CD4-positive, alpha-beta T cell treated with Interleukin-17A for 4 hours (primary cell): ENCODE measurements around the gene C19orf85.

Source experiments
- DNase-seq: peaks from one replicate; pipeline ENCODE4 v3.0.0-alpha.2; 2020; ENCODE audit warnings: mixed read lengths

The C19orf85 gene

DNA sequence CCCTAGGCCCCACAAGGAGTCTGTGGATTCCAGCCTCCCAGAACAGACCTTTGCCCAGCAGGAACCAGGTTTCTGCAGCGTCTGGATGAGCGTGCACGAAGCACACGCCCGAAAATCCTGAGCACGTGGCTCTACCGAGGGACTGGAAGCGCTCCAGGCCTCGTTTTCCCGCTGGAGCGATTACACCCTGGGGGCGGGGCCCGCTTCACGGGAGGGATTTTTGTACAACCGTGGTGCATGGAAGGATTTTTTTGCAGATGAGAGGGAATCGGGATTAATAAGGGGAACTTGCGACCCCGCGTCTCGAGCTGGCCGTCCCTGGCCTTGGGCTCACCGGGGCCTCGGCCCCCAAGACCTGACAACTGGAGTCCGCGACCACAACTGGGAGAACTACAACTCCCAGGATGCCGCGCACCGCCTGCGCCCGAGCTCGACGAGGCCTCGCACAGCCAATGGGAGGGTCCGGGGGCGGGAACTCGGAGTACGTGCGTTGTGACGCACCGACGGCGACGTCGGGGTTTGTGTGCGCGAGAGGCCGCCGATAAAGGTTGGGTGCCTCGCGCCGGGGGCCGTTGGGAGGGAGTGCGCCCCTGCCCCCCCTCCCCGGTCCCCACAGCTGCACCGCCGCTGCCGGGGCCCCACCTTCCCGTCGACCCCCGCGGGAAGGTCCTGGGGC, 11.7 kb upstream of the C19orf85 start, which contains the start of gene ZNF628:
ZNF628 (plus strand) TSS at position 518 of the 676 bp plus-strand sequence. CDS start 3,294 bp downstream, outside the sequence.
- DNase-seq: peak; percentile 99

DNA sequence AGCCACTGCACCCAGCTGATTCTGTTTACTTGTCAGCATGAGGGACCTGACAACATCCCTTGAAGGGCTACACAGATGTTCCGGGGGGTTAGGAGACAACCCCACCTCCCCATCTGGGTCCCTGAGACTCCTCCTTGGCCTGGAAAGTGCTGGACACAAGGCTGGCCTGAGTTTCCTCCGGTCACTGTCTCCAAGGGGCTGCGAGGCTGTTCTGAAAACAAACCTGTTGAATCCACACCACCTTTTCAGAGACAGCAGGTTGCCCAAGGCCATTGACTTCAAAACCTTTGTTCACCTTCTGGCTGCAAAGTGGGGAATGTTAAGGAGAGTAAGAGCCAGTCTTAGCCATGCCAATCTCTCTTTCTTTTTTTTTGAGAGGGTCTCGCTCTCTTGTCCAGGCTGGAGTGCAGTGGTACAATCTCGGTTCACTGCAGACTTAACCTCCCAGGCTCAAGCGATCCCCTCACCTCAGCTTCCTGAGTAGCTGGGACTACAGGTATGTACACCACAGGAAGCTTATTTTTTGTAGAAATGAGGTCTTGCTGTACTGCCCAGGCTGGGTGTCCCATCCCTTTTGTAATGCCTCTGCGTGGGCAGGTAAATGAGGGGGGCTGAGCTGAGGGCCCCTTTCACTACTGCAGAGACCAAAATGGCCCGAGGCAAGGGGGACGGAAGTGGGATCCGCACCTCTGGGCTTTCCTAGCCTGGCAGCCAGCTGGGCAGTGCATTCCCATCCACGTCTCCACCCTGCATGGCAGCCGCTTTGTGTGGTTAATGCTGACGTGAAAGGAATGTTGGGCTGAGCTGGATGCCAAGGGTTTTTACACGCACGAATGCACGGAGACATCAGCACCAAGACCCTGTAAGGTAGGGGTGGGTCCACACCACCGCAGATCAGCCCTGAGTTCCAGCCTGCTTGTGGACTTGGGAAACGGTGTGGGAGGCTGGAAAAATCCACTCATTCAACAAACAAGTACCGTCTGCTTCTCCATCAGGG, 10.0 kb upstream of the C19orf85 start:
- DNase-seq: no peak

DNA sequence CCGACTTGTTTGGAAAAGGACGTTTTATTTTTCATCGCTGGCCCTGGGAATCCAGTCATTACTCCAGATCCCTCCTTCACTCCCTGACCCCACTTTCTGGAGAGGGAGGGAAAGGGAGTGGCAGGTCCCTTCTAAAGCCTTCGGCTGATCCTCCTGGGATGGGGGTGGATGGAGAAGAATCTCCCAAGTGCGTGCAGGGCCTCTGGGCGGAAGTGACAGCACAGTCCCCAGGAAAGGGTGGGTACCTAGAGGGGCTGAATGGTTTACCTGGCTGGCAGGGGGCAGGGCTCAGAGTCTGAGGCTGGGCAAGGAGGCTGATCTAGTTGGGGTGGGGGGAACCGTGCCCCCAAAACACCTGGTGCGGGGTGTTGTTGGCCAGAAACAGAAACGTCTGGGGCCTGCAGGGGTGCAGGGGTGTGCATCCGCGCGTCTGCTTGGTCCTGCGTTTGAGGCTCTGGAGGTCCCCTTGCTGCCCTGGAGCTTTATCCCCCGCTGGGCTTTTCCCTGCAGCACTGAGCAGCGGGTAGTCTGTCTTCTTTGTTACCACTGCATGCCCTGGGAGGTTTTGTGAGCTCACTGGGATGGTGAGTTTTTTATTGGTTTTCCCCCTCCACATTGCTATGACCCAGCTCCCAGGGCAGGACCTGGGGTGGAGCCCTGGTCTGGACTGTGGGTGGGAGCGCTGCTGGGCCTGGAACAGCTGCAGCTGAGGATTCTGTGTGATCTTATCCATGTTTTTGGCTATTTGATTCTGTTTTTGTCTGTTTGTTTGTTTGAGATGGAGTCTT, 8.9 kb upstream of the C19orf85 start:
- no peak for DNase-seq

DNA sequence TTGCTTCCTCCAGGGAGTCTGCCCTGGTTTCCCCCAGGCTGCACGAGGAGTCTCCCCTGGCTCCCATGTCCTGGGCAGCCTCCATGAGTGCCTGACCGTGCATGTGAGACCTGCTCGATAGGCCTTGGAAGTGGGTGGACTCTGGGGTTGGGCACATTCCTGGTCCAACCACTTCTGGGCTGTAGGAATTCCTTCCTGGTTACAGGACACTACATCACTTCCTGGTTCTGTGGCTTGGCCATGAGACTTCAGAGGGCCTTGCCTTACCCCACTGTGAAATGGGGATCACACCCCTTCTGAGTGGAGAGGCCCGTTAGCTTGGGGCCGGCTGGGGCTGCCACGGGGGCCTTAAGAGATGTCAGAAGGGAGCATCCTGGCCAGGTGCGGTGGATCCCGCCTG, 7.9 kb upstream of the C19orf85 start:
- no peak for DNase-seq

DNA sequence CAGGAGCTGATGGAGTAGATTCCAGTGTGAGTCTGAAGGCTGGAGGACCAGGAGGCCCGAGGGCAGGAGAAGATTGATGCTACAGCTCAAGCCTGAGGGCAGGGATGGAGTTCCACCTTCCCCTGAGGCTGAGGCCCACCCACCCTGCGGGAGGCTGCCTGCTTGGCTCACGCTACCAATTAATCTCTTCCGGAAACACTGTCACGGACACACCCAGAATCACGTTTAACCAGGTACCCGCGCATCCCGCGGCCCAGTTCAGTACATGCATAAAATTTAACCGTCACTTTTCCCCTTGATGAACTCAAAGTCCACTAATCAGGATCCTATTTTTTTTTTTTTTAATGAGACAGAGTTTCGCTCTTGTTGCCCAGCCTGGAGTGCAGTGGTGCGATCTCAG, 6.7 kb upstream of the C19orf85 start:
- DNase-seq: no peak

DNA sequence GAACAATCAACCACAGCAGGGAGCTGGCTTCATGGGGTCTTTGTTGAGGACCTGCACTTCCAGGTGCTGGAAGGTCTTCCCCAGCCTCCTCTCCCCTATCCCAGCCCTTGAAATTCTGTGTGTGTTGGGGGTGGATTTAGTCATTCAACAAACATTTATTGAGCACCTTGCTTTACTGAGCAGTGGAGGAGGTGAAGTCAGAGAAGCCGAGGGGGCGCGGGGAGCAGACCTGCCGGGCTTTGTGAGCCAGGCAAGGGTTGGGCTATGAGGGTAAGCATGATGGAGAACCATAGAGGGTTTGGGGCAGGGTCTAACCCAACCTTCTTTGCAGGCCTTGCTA, 3.5 kb upstream of the C19orf85 start:
- DNase-seq: no peak

DNA sequence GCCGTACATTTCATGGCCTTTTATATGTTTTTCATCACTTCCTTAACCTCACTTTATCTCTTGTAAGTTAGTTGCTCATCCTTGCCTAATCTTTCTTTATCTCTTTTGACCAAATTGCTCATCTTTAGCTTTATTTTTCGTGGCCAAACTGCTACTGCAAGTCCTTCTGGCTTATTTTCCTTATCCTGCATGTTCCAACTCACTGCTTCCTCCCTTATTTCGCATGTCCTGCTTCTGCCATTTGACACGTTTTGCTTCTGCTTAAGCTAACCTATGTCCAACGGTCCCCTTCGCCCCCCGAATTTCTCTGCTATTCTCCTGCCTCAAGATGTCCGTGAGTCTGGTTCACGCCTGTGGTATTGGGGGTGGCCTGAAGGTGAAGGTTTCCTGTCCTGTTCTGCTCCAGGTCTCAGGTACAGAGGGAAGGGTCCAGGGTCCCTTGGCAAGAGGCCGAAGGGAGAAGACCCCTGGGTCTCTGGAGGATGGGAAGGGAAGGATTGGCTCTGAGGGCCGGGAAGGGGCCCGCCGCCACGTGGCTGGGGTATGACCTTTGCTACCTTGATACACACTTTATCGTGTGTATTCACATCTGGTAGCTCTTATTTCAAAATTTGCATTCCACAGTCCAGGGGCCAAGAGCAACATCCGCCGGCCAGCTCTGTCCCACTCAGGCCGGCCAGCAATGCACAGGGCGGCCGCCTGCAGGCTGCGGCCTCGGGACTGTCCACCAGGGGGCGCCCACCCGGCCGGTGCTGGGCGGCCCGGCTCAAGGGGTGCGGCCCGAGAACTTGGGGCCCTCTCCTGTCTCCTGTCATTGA, 2.9 kb upstream of the C19orf85 start:
- DNase-seq: peak; percentile 79

DNA sequence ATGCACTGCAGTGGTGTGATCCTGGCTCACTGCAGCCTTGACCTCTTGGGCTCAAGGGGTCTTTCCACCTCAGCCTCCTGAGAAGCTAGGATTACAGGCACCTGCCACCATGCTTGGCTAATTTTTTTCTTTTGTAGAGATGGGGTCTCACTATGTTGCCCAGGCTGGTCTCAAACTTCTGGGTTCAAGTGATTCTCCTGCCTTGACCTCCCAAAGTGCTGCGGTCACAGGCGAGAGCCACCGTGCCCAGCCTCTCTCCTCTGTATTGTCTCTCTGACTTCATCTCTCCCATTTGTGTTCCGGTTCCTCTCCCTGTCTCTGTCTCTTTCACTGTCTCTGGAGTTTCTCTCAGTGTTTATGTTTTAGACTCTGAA, 1.7 kb upstream of the C19orf85 start:
- DNase-seq: no peak

DNA sequence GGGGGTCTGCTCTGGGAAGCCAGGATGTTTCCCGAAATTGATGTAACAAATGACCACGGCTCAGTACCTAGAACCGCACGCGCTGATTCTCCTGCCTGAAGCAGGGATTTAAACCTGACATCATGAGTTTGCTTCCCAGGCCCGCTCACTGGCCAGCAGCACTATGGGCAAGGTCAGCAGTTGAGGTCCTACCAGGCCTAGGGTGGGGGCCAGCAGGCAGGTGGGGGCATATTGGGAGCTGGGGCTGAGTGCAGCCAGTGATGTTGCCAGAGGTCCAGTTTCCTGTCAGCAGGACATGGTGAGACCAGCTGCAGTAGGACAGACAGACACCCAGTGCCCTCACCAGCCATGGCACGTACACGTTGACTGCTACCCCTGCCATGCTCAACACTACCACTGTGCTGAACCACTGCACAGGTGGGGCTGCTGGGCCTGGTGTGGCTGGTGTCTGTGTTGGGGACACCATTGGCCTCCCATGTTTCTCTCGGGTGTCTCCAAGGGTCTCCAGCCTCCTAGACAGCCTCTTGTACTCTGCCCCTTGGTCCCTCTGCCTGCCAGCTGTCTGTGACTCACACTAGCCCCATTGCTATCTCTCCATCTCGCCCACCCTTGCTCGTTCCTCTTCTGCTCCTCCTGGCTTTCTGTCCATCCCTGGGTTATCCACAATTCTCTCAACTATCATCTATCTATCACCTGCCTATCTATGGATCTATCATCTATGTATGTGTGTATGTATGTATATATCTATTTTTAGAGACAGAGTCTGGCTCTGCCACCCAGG, 1.1 kb upstream of the C19orf85 start:
- no peak for DNase-seq

DNA sequence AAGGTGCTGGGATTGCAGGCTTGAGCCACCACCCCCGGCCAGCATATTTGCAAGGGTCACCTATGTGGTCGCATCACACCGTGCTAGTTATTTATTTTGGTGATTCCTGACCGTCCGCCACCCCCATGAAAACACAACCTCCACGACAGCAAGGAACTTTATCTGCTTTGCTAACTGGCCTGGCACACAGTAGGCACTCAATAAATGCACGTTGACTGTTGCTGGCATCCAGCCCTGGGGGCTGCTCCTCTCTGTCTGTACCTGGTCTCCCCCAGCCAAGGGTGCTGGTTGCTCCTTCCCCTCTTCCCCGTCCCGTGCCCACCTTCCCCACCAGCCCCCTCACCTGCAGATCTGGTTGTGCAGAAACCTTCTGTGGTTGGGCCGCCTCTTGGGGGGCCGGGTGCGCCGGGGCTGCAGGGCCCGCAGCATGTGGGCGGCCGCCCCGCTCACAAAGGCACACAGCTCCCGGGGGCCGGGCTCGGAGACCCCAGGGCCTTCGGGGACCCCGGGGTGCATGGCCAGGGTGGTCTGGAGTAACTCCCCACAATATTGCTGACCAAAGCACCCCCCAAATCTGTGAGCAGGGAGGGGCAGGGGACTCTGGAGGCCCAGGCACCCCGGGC, 401 bp downstream of the C19orf85 start:
- no peak for DNase-seq

DNA sequence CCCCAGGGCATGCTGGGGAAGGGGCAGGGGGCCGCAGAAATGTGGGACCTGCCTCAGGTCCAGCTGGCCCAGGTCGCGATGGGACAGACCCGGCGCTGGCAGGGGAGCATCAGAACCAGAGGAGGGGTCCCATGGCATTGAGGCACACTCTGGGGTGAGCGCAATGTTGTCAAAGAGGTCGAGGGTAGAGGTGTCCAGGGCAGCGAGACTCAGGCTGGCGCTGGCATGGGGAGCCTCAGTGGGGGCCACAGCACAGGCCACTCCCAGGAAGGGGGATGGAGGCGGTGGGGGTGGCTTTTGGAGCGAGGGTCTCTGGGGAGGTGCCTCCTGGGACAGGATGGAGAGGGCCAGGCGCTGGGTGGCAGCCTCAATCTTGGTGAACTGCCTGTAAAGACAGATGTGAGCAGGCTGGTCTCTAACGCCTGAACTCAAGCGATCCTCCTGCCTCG, 944 bp downstream of the C19orf85 start:
- no peak for DNase-seq

DNA sequence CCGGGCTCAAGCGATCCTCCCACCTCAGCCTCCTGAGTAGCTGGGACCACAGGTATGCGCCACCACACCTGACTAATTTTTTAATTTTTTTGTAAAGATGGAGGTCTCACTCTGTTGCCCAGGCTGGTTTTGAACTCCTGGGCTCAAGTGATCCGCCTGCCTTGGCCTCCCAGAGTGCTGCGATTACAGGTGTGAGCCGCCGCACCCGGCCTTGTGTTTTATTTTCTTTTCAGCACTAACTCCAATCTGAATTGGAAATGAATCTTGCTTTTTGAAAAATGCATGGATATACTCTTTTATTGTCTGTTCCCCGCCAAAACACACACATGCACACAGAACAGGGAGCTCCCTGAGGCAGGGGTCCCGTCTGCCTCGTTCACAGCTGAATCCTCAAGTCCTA, 1.8 kb downstream of the C19orf85 start:
- DNase-seq: no peak

DNA sequence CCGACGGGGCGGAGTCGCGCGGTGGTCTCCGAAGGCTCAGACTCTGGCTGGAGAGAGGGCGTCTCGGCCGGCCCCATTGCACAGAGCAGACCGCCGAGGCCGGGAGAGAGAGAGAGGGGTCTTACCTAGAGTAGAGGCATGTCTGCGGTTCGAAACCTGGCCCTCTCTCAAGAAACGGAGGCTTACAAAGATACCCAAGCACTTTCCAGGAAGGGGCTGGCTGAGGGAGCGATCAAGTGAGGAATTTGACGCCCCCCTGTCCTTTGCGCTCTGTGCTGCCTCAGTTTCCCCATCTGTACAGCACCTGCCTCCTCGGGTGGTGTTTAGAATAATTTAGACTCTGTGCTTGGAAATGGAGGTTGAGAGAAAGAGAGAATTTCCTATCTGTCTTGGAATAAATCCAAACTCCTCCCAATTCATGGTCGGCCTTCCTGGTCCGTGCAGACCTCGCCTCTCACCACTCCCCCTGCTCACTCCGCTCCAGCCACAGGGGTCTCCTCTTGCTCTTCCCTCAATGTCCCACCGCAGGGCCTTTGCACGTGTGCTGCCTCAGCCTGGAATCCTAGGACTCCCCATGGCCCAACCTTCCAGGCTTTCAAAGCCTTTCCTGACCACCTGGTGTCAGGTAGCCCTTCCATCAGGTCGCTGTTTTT, 2.5 kb downstream of the C19orf85 start:
- DNase-seq: no peak

DNA sequence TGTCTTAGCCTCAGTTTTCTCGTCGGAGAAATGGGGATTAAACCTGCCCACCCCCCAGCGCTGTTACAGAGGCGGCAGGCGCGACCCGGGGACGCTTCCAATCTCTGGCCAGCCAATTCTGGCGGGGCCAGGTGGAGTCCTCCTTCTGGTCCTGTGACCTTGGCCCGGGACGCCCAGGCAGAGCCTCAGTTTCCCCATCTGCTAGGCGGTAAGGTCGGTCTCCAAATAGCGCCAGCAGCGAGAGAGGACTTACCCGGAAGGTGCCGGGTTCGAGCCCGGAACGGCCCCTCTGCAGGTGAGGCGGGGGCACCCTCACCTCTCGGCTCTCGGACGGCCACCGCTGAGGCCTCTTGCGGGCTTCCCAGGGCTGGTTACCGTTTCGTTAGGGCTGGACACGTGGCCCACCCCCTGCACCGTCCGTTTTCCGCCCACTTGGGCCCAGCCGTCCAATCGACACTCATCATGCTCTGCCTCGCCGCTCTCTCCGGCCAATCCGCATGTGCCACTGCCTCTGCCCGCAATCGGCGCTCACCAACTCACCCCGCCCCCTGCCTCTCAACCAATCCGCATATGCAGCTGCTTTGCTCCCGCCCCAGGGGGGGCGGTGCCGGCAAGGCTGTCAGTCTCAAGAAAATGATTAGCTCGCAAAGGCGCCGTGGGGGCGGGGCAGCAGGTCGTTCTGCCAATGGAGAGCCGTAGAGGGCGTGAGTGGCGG, 3.1 kb downstream of the C19orf85 start, which contains the start of gene ISOC2:
ISOC2 (minus strand) TSS at position 384 of the 715 bp plus-strand sequence. CDS start 5,156 bp downstream, outside the sequence.
- peak; percentile 100 for DNase-seq

DNA sequence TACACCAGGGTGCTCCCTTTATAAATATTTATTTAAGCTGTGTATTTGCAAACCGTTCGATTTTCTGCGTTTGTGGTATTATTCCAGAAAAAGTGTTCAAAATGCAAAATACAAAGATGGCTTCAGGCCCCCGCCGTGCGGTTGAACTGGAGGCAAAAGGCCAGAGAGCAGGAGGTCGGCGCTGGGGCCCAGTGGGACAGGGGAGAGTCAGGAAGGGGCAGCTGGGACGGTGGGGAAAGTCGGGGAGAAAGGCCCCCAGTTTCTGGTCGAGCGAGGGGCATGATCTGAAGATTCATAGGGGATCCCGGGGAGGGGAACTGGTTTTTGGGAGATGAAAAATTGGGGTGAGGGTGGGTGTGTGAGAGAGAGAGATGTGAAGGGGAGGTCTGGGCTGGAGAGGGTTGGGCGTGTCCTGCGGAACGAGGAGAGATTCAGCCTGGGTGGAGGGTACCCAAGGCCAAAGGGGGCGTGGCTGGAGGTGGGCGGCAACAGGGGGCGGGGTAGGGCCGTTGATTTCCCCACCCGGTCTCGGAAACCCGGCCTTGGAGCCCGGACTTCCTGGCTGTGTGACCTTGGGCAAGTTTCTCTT, 3.8 kb downstream of the C19orf85 start:
- peak; percentile 50 for DNase-seq

DNA sequence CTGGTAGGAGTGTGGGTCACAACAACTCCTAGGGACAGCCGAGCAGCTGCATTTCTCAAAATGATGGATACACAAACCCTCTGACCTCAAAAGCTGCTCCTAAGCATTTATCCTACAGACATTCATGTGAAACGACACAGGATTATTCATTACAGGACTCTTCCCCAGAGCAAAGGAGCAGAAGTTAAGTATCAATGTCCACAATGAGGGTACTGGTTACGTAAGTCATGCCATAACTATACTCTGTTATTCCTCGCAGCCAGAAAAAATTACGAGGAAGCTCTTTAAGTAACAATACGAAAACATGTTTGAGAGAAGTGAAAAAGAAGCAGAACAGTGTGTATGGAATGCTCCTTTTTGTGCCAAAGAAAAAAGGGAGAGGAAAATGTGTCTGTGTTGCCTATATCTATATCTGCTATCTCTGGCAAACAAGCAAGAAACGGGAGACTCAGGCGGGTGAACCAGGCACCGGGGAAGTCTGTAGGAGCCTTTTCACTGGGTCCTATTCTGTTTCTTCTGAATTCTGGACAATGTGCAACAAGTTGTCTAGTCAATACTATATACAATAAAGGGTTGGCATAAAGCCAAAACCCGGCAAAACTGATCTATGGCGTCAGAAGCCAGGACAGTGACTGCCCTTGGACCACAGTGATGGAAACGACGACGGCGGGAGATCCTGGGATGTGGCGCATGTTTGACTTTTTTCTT, 4.4 kb downstream of the C19orf85 start:
- no peak for DNase-seq

DNA sequence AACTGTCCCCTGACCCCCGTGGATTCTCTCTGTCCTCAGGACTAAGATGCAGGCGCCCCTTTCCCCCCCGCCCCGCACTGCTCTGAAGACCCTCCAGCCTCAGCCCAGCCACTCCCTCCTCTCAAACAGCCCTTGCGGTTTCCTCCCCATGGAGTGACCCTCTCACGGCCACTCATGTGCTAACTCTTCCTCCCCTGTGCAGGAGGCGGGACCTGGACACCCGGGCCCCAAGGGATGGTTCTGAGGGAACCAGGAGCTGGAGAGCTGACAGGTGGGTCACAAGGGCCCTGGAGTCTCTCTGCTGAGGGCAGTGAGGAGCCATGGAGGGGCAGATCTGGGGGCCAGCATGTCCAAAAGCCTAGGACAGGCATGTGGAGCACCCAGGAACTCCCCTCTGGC, 5.0 kb downstream of the C19orf85 start:
- DNase-seq: no peak

DNA sequence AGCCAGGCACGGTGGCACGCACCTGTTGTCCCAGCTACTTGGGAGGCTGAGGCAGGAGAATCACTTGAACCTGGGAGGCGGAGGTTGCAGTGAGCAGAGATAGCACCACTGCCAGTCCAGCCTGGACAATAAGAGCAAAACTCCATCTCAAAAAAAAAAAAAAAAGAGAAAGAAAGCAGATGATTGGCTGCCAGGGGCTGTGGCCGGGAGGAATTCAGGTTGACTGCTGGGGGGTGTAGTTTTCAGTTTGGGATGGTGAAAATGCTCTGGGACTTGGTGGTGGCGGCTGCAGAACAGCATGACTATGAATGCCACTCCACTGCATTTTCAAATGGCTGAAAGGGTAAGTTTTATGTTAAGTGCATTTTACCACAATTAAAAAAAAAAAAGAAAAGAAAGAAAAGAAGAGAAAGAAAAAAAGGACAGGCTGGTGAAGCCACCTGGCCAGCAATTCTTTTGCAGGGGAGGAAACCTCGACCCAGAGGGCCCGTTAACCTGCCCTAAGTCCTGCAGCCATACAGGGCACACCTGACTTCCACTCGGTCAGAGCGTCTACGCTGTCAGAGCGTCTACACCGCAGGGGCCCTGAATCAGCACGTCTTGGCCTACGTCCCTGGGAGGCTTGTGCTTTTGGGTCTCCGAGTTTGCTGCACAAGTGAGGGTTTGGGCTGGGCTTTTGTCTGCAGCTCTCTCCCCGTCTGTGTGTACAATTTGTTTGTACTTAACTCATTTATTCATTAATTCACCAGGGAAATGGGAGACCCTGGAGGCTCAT, 6.7 kb downstream of the C19orf85 start:
- no peak for DNase-seq
